ENCODE measurements around the gene S1PR3.

Gene S1PR3

GRCh38 chr9:89036383-89036782 is 45.1 kb downstream of the S1PR3 start:
- DNase-seq, result peak in 2 of 58 donors; percentile 9 to 20

- peak in 6 of 58 donors; percentile 12 to 63 (median 18) for DNase-seq
Measured at GRCh38 chr9:89036891-89037290, 45.6 kb downstream of the S1PR3 start.

- no peak for DNase-seq
Measured at GRCh38 chr9:89037346-89037745, 46.1 kb downstream of the S1PR3 start.

GRCh38 chr9:89037891-89038290 is 46.6 kb downstream of the S1PR3 start:
- DNase-seq, result no peak

GRCh38 chr9:89038382-89039103 is 47.3 kb downstream of the S1PR3 start:
- DNase-seq, result peak in 43 of 58 donors; percentile 12 to 87 (median 57)

GRCh38 chr9:89039104-89039465 is 47.8 kb downstream of the S1PR3 start:
- no peak for DNase-seq

- no peak for DNase-seq
Measured at GRCh38 chr9:89039664-89040063, 48.4 kb downstream of the S1PR3 start.

GRCh38 chr9:89042984-89043383 is 51.7 kb downstream of the S1PR3 start:
- DNase-seq, result peak in 33 of 58 donors; percentile 6 to 72 (median 37)

- DNase-seq, result no peak
Measured at GRCh38 chr9:89044104-89044503, 52.8 kb downstream of the S1PR3 start.

GRCh38 chr9:89044881-89045280 is 53.6 kb downstream of the S1PR3 start:
- no peak for DNase-seq

GRCh38 chr9:89046832-89047231 is 55.6 kb downstream of the S1PR3 start:
- no peak for DNase-seq

- DNase-seq, result no peak
Measured at GRCh38 chr9:89047667-89048066, 56.4 kb downstream of the S1PR3 start.

- no peak for DNase-seq
Measured at GRCh38 chr9:89048616-89049015, 57.3 kb downstream of the S1PR3 start.

GRCh38 chr9:89049646-89050045 is 58.4 kb downstream of the S1PR3 start:
- DNase-seq, result no peak

GRCh38 chr9:89051421-89052025 is 60.3 kb downstream of the S1PR3 start:
- DNase-seq, result peak in 6 of 58 donors; percentile 17 to 49 (median 25)

GRCh38 chr9:89052470-89053097 is 61.3 kb downstream of the S1PR3 start:
- DNase-seq, result no peak

GRCh38 chr9:89053301-89053700 is 62.0 kb downstream of the S1PR3 start:
- no peak for DNase-seq

Measured in anterior cingulate cortex (tissue), 58 donors.